H1 (cell line): ENCODE measurements around the gene PLD6. TPM values are rescaled to one million over a fixed set of nuclear protein-coding genes. Genes with fewer than 3 reads are reported as not detected.

Source experiments
- BRCA1 ChIP-seq: IDR thresholded peaks from 2 replicates; pipeline ENCODE4 v1.6.1; 2012; ENCODE audit warnings: low read depth, low read length, improper control_type of control experiment
- MAFK ChIP-seq: IDR thresholded peaks from 2 replicates; pipeline ENCODE4 v1.6.1; 2012; ENCODE audit warnings: low read depth, mild to moderate bottlenecking, improper control_type of control experiment, low read length
- NRF1 ChIP-seq: IDR thresholded peaks from 2 replicates; pipeline ENCODE4 v1.6.1; 2011; ENCODE audit warnings: mild to moderate bottlenecking, low read depth, low read length, improper control_type of control experiment
- SIN3A ChIP-seq, 2 experiments: IDR thresholded peaks in 1 of 2; conservative IDR thresholded peaks in 1 of 2; 2 replicates each; pipeline ENCODE4 v1.6.1; 2011 to 2012; ENCODE audit warnings: low read length in 2 of 2, improper control_type of control experiment in 1 of 2, low read depth in 1 of 2, mild to moderate bottlenecking in 1 of 2
- SP1 ChIP-seq: IDR thresholded peaks from 2 replicates; pipeline ENCODE4 v1.6.1; 2011; ENCODE audit warnings: low read depth, low read length
- YY1 ChIP-seq: IDR thresholded peaks from 2 replicates; pipeline ENCODE4 v1.6.1; 2011; ENCODE audit warnings: low read depth, mild to moderate bottlenecking, low read length
- polyA plus RNA-seq, 7 experiments: library from polyadenylated mRNA; depleted of rRNA in 3 of 7; stranded (reverse) in 5 of 7; unstranded in 2 of 7; fragments of >200 nt in 5 of 7; fragments of 200-250 nt in 2 of 7; gene quantifications; 1 replicate in 5 of 7; 2 replicates in 1 of 7; 4 replicates in 1 of 7; pipeline versions ENCODE4 v1.2.1 to v1.2.3, GENCODE V29; 2011 to 2013; ENCODE audit warnings: missing spikeins in 2 of 7, mixed read lengths in 2 of 7
- total RNA-seq: library from RNA; stranded (reverse); fragmentation: NEBNext Ultra II Directional; extraction: Animal tissue kit (Norgen Biotek cat#: 25700); gene quantifications from 2 replicates; pipeline ENCODE4 v1.2.1, GENCODE V29; 2021
- TF ChIP-seq, protein P1 (sequence below): fragments of 300-600 bp; sonication (generic); IDR thresholded peaks from 2 replicates; pipeline ENCODE4 v1.7.1; 2012; ENCODE audit warnings: low read length, moderate library complexity, mild to moderate bottlenecking, inconsistent platforms; ENCODE audit not compliant: insufficient replicate concordance
- TF ChIP-seq, protein P2 (sequence below): IDR thresholded peaks from 2 replicates; pipeline ENCODE4 v1.6.1; 2012; ENCODE audit warnings: inconsistent platforms

The PLD6 gene
- total and polyA plus RNA-seq, 2 of the 8 experiments (the other 6 are each of a cell fraction or from before 2014, with no cell fraction given), result 0.20 to 0.22 TPM

GRCh38 chr17:17183744-17184143, 22.4 kb downstream of the PLD6 start (continued):
- TF ChIP-seq, protein P1, sequence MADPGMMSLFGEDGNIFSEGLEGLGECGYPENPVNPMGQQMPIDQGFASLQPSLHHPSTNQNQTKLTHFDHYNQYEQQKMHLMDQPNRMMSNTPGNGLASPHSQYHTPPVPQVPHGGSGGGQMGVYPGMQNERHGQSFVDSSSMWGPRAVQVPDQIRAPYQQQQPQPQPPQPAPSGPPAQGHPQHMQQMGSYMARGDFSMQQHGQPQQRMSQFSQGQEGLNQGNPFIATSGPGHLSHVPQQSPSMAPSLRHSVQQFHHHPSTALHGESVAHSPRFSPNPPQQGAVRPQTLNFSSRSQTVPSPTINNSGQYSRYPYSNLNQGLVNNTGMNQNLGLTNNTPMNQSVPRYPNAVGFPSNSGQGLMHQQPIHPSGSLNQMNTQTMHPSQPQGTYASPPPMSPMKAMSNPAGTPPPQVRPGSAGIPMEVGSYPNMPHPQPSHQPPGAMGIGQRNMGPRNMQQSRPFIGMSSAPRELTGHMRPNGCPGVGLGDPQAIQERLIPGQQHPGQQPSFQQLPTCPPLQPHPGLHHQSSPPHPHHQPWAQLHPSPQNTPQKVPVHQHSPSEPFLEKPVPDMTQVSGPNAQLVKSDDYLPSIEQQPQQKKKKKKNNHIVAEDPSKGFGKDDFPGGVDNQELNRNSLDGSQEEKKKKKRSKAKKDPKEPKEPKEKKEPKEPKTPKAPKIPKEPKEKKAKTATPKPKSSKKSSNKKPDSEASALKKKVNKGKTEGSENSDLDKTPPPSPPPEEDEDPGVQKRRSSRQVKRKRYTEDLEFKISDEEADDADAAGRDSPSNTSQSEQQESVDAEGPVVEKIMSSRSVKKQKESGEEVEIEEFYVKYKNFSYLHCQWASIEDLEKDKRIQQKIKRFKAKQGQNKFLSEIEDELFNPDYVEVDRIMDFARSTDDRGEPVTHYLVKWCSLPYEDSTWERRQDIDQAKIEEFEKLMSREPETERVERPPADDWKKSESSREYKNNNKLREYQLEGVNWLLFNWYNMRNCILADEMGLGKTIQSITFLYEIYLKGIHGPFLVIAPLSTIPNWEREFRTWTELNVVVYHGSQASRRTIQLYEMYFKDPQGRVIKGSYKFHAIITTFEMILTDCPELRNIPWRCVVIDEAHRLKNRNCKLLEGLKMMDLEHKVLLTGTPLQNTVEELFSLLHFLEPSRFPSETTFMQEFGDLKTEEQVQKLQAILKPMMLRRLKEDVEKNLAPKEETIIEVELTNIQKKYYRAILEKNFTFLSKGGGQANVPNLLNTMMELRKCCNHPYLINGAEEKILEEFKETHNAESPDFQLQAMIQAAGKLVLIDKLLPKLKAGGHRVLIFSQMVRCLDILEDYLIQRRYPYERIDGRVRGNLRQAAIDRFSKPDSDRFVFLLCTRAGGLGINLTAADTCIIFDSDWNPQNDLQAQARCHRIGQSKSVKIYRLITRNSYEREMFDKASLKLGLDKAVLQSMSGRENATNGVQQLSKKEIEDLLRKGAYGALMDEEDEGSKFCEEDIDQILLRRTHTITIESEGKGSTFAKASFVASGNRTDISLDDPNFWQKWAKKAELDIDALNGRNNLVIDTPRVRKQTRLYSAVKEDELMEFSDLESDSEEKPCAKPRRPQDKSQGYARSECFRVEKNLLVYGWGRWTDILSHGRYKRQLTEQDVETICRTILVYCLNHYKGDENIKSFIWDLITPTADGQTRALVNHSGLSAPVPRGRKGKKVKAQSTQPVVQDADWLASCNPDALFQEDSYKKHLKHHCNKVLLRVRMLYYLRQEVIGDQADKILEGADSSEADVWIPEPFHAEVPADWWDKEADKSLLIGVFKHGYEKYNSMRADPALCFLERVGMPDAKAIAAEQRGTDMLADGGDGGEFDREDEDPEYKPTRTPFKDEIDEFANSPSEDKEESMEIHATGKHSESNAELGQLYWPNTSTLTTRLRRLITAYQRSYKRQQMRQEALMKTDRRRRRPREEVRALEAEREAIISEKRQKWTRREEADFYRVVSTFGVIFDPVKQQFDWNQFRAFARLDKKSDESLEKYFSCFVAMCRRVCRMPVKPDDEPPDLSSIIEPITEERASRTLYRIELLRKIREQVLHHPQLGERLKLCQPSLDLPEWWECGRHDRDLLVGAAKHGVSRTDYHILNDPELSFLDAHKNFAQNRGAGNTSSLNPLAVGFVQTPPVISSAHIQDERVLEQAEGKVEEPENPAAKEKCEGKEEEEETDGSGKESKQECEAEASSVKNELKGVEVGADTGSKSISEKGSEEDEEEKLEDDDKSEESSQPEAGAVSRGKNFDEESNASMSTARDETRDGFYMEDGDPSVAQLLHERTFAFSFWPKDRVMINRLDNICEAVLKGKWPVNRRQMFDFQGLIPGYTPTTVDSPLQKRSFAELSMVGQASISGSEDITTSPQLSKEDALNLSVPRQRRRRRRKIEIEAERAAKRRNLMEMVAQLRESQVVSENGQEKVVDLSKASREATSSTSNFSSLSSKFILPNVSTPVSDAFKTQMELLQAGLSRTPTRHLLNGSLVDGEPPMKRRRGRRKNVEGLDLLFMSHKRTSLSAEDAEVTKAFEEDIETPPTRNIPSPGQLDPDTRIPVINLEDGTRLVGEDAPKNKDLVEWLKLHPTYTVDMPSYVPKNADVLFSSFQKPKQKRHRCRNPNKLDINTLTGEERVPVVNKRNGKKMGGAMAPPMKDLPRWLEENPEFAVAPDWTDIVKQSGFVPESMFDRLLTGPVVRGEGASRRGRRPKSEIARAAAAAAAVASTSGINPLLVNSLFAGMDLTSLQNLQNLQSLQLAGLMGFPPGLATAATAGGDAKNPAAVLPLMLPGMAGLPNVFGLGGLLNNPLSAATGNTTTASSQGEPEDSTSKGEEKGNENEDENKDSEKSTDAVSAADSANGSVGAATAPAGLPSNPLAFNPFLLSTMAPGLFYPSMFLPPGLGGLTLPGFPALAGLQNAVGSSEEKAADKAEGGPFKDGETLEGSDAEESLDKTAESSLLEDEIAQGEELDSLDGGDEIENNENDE, result no peak
- TF ChIP-seq BRCA1 (no peak), SIN3A (conservative IDR thresholded peaks at IDR 0.05 in 1 of 2, IDR thresholded peaks at IDR 0.05 in 1 of 2; ENCODE audit: low read depth in 1 of 2, low read length in 2 of 2) (no peak), SP1 (no peak), NRF1 (no peak), MAFK (no peak), YY1 (no peak)
- TF ChIP-seq, protein P2, sequence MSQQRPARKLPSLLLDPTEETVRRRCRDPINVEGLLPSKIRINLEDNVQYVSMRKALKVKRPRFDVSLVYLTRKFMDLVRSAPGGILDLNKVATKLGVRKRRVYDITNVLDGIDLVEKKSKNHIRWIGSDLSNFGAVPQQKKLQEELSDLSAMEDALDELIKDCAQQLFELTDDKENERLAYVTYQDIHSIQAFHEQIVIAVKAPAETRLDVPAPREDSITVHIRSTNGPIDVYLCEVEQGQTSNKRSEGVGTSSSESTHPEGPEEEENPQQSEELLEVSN, result no peak
